PC-9 (cell line): ENCODE measurements around the gene ELMOD1.

Source experiments
- CTCF ChIP-seq: fragments of 200-600 bp; sonication (generic); conservative IDR thresholded peaks from 2 replicates; pipeline ENCODE4 v1.6.1; 2017; ENCODE audit warnings: mixed run types, antibody characterized with exemption, mild to moderate bottlenecking, moderate library complexity
- EZH2 ChIP-seq: fragments of 200-600 bp; sonication (generic); IDR thresholded peaks from 2 replicates; pipeline ENCODE4 v1.8.0; 2017; ENCODE audit warnings: antibody characterized with exemption, low read depth

- TF ChIP-seq CTCF (no peak), EZH2 (no peak)
Measured at GRCh38 chr11:107609400-107610218, 18.7 kb downstream of the ELMOD1 start.
